ENCODE measurements around the gene AOAH. TPM values are rescaled to one million over a fixed set of nuclear protein-coding genes. Genes with fewer than 3 reads are reported as not detected.

AOAH gene
- total and polyA plus RNA-seq, 2 of the 13 experiments (the other 11 are each of a cell fraction or from before 2014, with no cell fraction given), result not detected

GRCh38 chr7:36630112-36630650, 94.1 kb downstream of the AOAH start:
- Histone ChIP-seq H3K36me3 (replicated peaks in 1 of 2; ENCODE audit: control insufficient read depth in 1 of 2, insufficient read depth in 2 of 2, low read length in 2 of 2) (no peaks in the 10 kb centered on the region), H3K4me3 (replicated peaks in 1 of 3; ENCODE audit: insufficient read depth in 1 of 3, low read depth in 2 of 3, low read length in 3 of 3) (no peak overlapping the region), H3K4me1 (ENCODE audit: insufficient read depth, low read length) (0 out of 2 replicates have a peak, but pooled peaks cover 5% of the 10 kb centered on the region), H3K79me2 (ENCODE audit: insufficient read depth, low read length) (no peaks in the 10 kb centered on the region), H3K9me3 (ENCODE audit: low read length) (no peaks in the 10 kb centered on the region), H3K9ac (ENCODE audit: insufficient read depth, low read depth, low read length) (no peak overlapping the region), H4K20me1 (ENCODE audit: insufficient read depth, low read length) (no peaks in the 10 kb centered on the region), H3K27me3 (ENCODE audit: control insufficient read depth in 1 of 2, insufficient read depth in 2 of 2, low read length in 2 of 2) (peaks cover 0 to 4% of the 10 kb centered on the region in 2 experiments; a peak in 2 of 5 replicates), H2AFZ (ENCODE audit: low read length) (no peak overlapping the region), H3K27ac (ENCODE audit: extremely low read length, insufficient read depth, low read length) (no peak overlapping the region), H3K4me2 (ENCODE audit: low read depth, low read length) (no peak overlapping the region)
- TF ChIP-seq GTF3A (CRISPR knock-in tag; conservative IDR thresholded peaks at IDR 0.05) (no peak), ZNF839 (CRISPR knock-in tag; IDR thresholded peaks at IDR 0.05; ENCODE audit: borderline replicate concordance) (no peak), BATF2 (CRISPR knock-in tag; IDR thresholded peaks at IDR 0.05) (no peak), HBP1 (CRISPR knock-in tag; IDR thresholded peaks at IDR 0.05; ENCODE audit: low read depth) (no peak), PATZ1 (CRISPR knock-in tag; IDR thresholded peaks at IDR 0.05) (no peak), PHF8 (CRISPR knock-in tag; IDR thresholded peaks at IDR 0.05) (no peak), FOXP4 (CRISPR knock-in tag; IDR thresholded peaks at IDR 0.05) (no peak), HMG20A (CRISPR knock-in tag; IDR thresholded peaks at IDR 0.05; ENCODE audit: borderline replicate concordance) (no peak), ZNF740 (CRISPR knock-in tag; IDR thresholded peaks at IDR 0.05) (no peak)
- BruUV-seq (replicated peaks), result no TSS peak
- intact Hi-C loops (cut with micrococcal nuclease; ENCODE audit: unreplicated experiment), result no loop called here
- POLR2A ChIA-PET, result no interaction called here
- 23% methylated on average over 6 of the region's 6 CpGs for WGBS (ENCODE audit: low lambda C conversion rate)
- DNase-seq (ENCODE audit: low spot score) (no peak), ATAC-seq (no peak), FAIRE-seq (no peak)
- in situ Hi-C loops (cut with HindIII; ENCODE audit: extremely low pct_ligation_motif_present, low pct_unique_long_range_greater_than_20kb), result no loop called here
- CTCF ChIA-PET (ENCODE audit: low intra/inter-chr PET ratio, low total read pairs), result no interaction called here

Measured in HepG2 (cell line).